ENCODE results near the gene ASS1. TPM values are rescaled to one million over a fixed set of nuclear protein-coding genes. Genes with fewer than 3 reads are reported as not detected.

ASS1 gene
- total and polyA plus RNA-seq, 9 donors: 63.4 to 238 (median 87.0) TPM

GRCh38 chr9:130405657-130406257 is 39.0 kb upstream of the ASS1 start:
- Histone ChIP-seq H3K27me3 (no peaks in the 10 kb centered on the region), H3K27ac (no peak overlapping the region), H3K9me3 (no peaks in the 10 kb centered on the region), H3K4me3 (no peak overlapping the region), H3K4me1 (ENCODE audit: insufficient read depth) (no peaks in the 10 kb centered on the region), H3K36me3 (no peaks in the 10 kb centered on the region)
- no peak for DNase-seq
- TF ChIP-seq CTCF (IDR thresholded peaks at IDR 0.05) (no peak), EP300 (IDR thresholded peaks at IDR 0.05) (no peak), POLR2A (IDR thresholded peaks at IDR 0.05) (no peak)
- intact Hi-C loops (cut with DNase I): no loop called here
- 91 to 93% (median 91%) methylated on average over 22 of the region's 22 CpGs for WGBS, 3 donors

GRCh38 chr9:130406278-130406895 is 38.4 kb upstream of the ASS1 start:
- TF ChIP-seq POLR2A (IDR thresholded peaks at IDR 0.05) (no peak), EP300 (IDR thresholded peaks at IDR 0.05) (no peak), CTCF (IDR thresholded peaks at IDR 0.05) (no peak)
- no peaks in the 10 kb centered on the region for H3K9me3 ChIP-seq
- intact Hi-C loops (cut with DNase I): no loop called here
- no peaks in the 10 kb centered on the region for H3K4me1 ChIP-seq (ENCODE audit: insufficient read depth)
- no peak overlapping the region for H3K4me3 ChIP-seq
- no peak overlapping the region for H3K27ac ChIP-seq
- no peak for DNase-seq
- H3K27me3 ChIP-seq: no peaks in the 10 kb centered on the region
- H3K36me3 ChIP-seq: no peaks in the 10 kb centered on the region
- 85 to 88% (median 86%) methylated on average over 10 of the region's 10 CpGs for WGBS, 3 donors

- DNase-seq: no peak
- intact Hi-C loops (cut with DNase I): no loop called here
- Histone ChIP-seq H3K36me3 (no peaks in the 10 kb centered on the region), H3K9me3 (no peaks in the 10 kb centered on the region), H3K4me3 (no peak overlapping the region), H3K27ac (no peak overlapping the region), H3K27me3 (no peaks in the 10 kb centered on the region), H3K4me1 (ENCODE audit: insufficient read depth) (no peaks in the 10 kb centered on the region)
- TF ChIP-seq EP300 (IDR thresholded peaks at IDR 0.05) (no peak), CTCF (IDR thresholded peaks at IDR 0.05) (no peak), POLR2A (IDR thresholded peaks at IDR 0.05) (no peak)
- WGBS, 3 donors: 87 to 93% (median 88%) methylated on average over 9 of the region's 9 CpGs
These were observed 36.7 kb upstream of the ASS1 start for GRCh38 chr9:130407916-130408663.

- H3K36me3 ChIP-seq: no peaks in the 10 kb centered on the region
- intact Hi-C loops (cut with DNase I): no loop called here
- WGBS, 3 donors: 86 to 93% (median 88%) methylated on average over 9 of the region's 9 CpGs
- no peak for DNase-seq
- no peak for TF ChIP-seq POLR2A (IDR thresholded peaks at IDR 0.05)
- no peak for TF ChIP-seq EP300 (IDR thresholded peaks at IDR 0.05)
- no peak for TF ChIP-seq CTCF (IDR thresholded peaks at IDR 0.05)
- H3K27me3 ChIP-seq: no peaks in the 10 kb centered on the region
- H3K4me3 ChIP-seq: no peak overlapping the region
- no peaks in the 10 kb centered on the region for H3K4me1 ChIP-seq (ENCODE audit: insufficient read depth)
- no peak overlapping the region for H3K27ac ChIP-seq
- no peaks in the 10 kb centered on the region for H3K9me3 ChIP-seq
These were observed 36.1 kb upstream of the ASS1 start for GRCh38 chr9:130408669-130409068.
